AG09309 (cell line): ENCODE results near the gene GNAL.

Source experiments
- DNase-seq: peaks from one replicate; pipeline ENCODE4 v3.0.0-alpha.2; 2010; ENCODE audit warnings: low read depth
- H3K4me3 ChIP-seq: 2 replicates; pipeline ENCODE4 v1.5.1; 2011; ENCODE audit warnings: mild to moderate bottlenecking, low read depth, low read length, moderate library complexity; ENCODE audit not compliant: control insufficient read depth
- TF ChIP-seq, protein P1 (sequence below): IDR thresholded peaks from 2 replicates; pipeline ENCODE4 v1.5.1; 2011; ENCODE audit warnings: mild to moderate bottlenecking, low read depth, low read length, inconsistent platforms; ENCODE audit not compliant: insufficient read depth, control insufficient read depth; ENCODE audit errors: missing control alignments

The GNAL gene

DNA sequence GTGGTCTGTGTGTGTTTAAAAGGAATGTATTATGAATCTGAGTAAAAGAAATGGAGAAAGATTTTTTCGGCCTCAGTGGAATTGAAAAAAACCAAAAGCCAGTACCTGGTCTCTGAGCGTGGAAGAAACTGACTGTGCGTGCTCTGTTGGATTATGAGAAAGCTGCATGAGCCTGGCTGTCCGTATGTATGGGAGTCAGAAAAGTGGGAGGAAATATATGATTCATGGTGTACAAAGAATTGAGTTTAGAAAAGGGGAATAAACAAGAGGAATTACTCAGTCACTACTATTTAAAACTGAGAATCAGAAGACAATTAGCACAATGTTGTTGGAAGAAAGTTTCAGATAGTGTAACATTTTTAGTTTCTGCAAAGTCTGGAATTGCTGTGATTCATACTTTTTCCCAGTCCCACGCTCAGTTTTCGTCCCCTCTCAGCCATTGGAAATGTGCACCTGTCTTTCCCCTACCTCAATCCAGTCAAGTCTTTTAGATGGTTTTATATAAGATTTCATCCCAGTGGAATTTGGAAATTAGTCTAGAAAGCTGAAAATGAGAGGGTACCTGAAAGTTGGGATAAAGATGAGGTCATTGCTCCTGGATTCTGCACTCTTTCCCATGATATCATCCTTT, 95.7 kb downstream of the GNAL start:
- TF ChIP-seq, protein P1, sequence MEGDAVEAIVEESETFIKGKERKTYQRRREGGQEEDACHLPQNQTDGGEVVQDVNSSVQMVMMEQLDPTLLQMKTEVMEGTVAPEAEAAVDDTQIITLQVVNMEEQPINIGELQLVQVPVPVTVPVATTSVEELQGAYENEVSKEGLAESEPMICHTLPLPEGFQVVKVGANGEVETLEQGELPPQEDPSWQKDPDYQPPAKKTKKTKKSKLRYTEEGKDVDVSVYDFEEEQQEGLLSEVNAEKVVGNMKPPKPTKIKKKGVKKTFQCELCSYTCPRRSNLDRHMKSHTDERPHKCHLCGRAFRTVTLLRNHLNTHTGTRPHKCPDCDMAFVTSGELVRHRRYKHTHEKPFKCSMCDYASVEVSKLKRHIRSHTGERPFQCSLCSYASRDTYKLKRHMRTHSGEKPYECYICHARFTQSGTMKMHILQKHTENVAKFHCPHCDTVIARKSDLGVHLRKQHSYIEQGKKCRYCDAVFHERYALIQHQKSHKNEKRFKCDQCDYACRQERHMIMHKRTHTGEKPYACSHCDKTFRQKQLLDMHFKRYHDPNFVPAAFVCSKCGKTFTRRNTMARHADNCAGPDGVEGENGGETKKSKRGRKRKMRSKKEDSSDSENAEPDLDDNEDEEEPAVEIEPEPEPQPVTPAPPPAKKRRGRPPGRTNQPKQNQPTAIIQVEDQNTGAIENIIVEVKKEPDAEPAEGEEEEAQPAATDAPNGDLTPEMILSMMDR, result no peak
- no peak overlapping the region for H3K4me3 ChIP-seq
- DNase-seq, result no peak

DNA sequence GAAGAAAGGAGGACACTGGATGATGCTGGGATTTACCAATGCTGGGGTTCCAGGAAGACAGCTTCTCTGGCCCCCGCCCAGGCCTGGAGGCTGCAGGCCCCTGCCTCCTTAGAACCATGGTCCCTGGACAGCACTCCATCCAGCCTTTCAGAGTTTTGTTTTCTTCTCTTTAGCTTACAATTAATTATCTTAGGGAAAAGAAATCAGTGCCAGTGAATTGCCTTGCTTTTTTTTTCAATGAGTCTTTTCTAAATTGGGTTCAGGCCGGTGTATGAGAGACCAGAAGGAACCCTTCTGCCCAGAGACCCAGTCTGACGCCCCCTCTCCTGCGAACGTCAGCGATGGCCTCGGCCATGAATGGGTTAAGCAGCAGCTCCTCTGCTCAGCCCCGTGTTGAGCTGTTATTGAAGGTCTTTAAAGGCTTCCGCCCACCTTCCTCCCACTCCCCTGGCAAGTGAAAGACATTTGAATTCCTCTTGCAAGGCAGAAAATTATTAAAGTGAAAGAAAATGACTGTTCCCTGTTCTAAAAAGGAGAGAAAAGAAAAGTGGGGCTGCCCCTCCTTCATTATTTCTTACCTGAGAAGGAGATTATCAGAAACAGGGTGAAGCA, 96.5 kb downstream of the GNAL start:
- TF ChIP-seq, protein P1, result no peak
- H3K4me3 ChIP-seq, result no peak overlapping the region
- DNase-seq, result no peak

DNA sequence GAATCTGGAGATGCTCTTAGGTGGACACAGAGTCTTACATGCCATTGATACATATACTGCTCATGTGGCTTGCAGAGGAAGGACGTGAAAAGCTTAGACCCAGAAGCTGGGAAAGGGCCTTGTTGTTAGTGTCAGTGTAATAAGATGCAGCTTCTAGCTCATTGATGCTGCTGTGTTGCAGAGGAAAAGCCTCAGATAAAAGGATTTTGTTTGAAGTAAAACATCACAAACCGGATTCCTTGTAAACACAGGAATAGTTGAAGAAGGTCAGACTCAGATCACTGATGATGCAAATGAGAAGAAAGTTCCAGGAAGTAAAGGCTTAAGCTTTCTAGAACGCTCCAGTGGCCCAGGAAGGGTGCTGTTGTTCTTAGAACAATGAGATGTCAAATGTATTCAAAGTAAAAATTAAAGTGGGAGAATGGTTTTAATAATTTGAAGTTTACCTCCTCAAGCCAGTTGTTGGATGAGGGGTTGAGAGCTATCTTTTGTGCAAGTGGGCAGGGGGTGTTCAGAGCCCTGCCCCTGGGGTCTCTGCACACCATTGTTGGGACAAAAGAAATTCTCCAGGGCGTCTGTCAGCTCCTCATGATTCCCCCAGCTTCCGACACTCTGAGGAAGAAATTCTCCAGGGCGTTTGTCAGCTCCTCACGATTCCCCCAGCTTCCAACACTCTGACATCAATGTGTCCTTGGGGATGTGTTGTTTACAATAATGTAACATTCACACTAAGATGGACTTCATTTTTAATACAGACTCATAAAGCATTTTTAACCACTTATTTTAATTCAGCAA, 100.8 kb downstream of the GNAL start:
- TF ChIP-seq, protein P1, result no peak
- H3K4me3 ChIP-seq, result no peak overlapping the region

DNA sequence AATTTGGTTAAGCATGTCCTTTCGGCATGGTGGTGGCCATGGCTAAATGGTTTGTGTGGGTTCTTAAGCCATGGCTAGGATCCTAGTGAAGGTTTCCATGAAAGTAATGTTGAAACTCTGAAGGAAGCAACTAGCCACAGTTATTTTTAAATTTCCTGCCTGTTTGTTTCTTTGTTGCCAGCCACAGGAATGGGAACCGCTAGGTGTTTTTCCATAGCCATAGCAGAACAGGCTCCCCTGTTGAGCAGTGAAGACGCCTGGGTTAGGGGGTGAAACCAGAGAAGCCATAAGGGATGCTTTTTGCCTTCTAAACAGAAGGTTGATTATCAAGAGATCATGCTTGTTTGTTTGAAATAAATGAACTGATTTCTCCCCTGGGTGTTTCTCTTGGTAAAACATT, 102.1 kb downstream of the GNAL start:
- TF ChIP-seq, protein P1, result no peak
- H3K4me3 ChIP-seq, result no peak overlapping the region
- no peak for DNase-seq

More for the DNA sequence above, 100.8 kb downstream of the GNAL start:
- DNase-seq, result no peak

DNA sequence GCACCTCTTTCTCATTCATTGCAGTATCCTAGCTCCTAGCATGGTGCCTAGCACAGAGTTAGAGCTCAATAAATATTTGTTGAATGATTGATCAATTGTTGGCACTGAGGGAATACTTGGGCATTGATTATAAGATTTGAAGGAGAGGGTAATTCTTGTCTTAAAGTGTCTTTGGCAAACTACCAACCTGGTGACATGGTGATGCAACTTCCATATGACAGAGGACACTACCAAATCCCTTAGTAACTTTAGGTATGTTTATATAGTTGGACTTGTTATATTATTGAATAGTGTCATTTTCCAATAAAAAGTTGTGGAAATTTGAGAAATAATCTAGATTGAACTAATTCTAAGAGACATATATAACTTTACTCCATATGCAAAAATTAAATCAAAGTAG, 103.6 kb downstream of the GNAL start:
- TF ChIP-seq, protein P1, result no peak
- no peak for DNase-seq
- H3K4me3 ChIP-seq, result no peak overlapping the region

DNA sequence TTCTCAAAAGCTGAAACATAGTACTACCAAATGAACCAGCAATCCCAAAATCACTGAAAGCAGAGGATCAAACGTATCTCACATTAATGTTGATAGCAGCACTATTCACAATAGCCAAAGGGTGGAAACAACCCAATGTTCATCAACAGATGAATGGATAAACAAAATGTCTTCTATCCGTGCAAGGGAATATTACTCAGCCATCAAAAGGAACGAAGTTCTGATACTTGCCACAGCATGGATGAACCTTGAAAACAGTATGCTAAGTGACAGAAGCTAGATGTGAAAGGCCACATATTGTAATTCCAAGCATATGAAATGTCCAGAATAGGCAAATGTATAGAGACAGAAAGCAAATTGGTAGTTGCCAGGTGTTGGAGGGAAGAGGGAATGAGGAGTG, 105.1 kb downstream of the GNAL start:
- TF ChIP-seq, protein P1, result no peak
- H3K4me3 ChIP-seq, result no peak overlapping the region
- DNase-seq, result no peak
